ENCODE results near the gene RPL27A. TPM values are rescaled to one million over a fixed set of nuclear protein-coding genes. Genes with fewer than 3 reads are reported as not detected.

Gene RPL27A
- total RNA-seq, 4 donors from 2014 or later = 462 to 843 (median 770) TPM

GRCh38 chr11:8713760-8714454 is 31.3 kb downstream of the RPL27A start:
- H3K9me3 ChIP-seq = no peaks in the 10 kb centered on the region
- intact Hi-C loops (cut with DNase I; ENCODE audit: low total_unique reads) = no loop called here
- in situ Hi-C loops (cut with MboI; ENCODE audit: low pct_ligation_motif_present in 1 of 4, low pct_unique_long_range_greater_than_20kb in 1 of 4, low sequenced_read_pairs in 3 of 4) = no loop called here
- TF ChIP-seq POLR2A (IDR thresholded peaks at IDR 0.05) (no peak), EP300 (IDR thresholded peaks at IDR 0.05; ENCODE audit: low read depth) (no peak), CTCF (IDR thresholded peaks at IDR 0.05) (no peak), POLR2AphosphoS5 (IDR thresholded peaks at IDR 0.05) (no peak)
- DNase-seq = no peak
- WGBS, 2 donors (ENCODE audit: low coverage in 1 of 2) = 83 to 92% methylated on average over 2 to 8 of the region's 8 CpGs
- H3K27me3 ChIP-seq = no peaks in the 10 kb centered on the region
- peaks cover 23 to 50% (median 33%) of the 10 kb centered on the region in 4 donors for H3K4me1 ChIP-seq
- H3K36me3 ChIP-seq = peaks cover 0 to 14% (median 7%) of the 10 kb centered on the region in 4 donors
- H3K4me3 ChIP-seq = no peak overlapping the region
- H3K27ac ChIP-seq = peak overlapping the region; percentile 81 to 93 (median 90)

GRCh38 chr11:8714622-8715225 is 32.1 kb downstream of the RPL27A start:
- DNase-seq = no peak
- H3K27me3 ChIP-seq = no peaks in the 10 kb centered on the region
- intact Hi-C loops (cut with DNase I; ENCODE audit: low total_unique reads) (no loop called here), in situ Hi-C loops (cut with MboI; ENCODE audit: low pct_ligation_motif_present in 1 of 4, low pct_unique_long_range_greater_than_20kb in 1 of 4, low sequenced_read_pairs in 3 of 4) (no loop called here)
- H3K9me3 ChIP-seq = no peaks in the 10 kb centered on the region
- TF ChIP-seq CTCF (IDR thresholded peaks at IDR 0.05) (no peak), POLR2AphosphoS5 (IDR thresholded peaks at IDR 0.05) (no peak), POLR2A (IDR thresholded peaks at IDR 0.05) (no peak), EP300 (IDR thresholded peaks at IDR 0.05; ENCODE audit: low read depth) (no peak)
- peaks cover 0 to 14% (median 7%) of the 10 kb centered on the region in 4 donors for H3K36me3 ChIP-seq
- peaks cover 25 to 53% (median 34%) of the 10 kb centered on the region in 4 donors for H3K4me1 ChIP-seq
- 77% methylated on average over 4 of the region's 4 CpGs; no CpG with 5 or more reads in 1 of the 2 donors for whole genome bisulfite sequencing, 2 donors (ENCODE audit: low coverage in 1 of 2)
- peak overlapping the region; percentile 81 to 93 (median 90) for H3K27ac ChIP-seq
- H3K4me3 ChIP-seq = no peak overlapping the region

- no peak for DNase-seq
- Histone ChIP-seq H3K9me3 (no peaks in the 10 kb centered on the region), H3K27me3 (no peaks in the 10 kb centered on the region), H3K27ac (peak overlapping the region; percentile 81 to 93 (median 90)), H3K36me3 (peaks cover 0 to 14% (median 7%) of the 10 kb centered on the region in 4 donors), H3K4me3 (no peak overlapping the region), H3K4me1 (peaks cover 28 to 57% (median 40%) of the 10 kb centered on the region in 4 donors)
- 91% methylated on average over 15 of the region's 15 CpGs; no CpG with 5 or more reads in 1 of the 2 donors for WGBS, 2 donors (ENCODE audit: low coverage in 1 of 2)
- intact Hi-C loops (cut with DNase I; ENCODE audit: low total_unique reads) (no loop called here), in situ Hi-C loops (cut with MboI; ENCODE audit: low pct_ligation_motif_present in 1 of 4, low pct_unique_long_range_greater_than_20kb in 1 of 4, low sequenced_read_pairs in 3 of 4) (no loop called here)
- TF ChIP-seq POLR2A (IDR thresholded peaks at IDR 0.05) = no peak
- no peak for TF ChIP-seq CTCF (IDR thresholded peaks at IDR 0.05)
- TF ChIP-seq POLR2AphosphoS5 (IDR thresholded peaks at IDR 0.05) = no peak
- TF ChIP-seq EP300 (IDR thresholded peaks at IDR 0.05; ENCODE audit: low read depth) = no peak
Measured at GRCh38 chr11:8715501-8715900, 32.9 kb downstream of the RPL27A start.

- 71% methylated on average over 9 of the region's 9 CpGs; no CpG with 5 or more reads in 1 of the 2 donors for WGBS, 2 donors (ENCODE audit: low coverage in 1 of 2)
- Histone ChIP-seq H3K4me3 (no peak overlapping the region), H3K27me3 (no peaks in the 10 kb centered on the region), H3K4me1 (peaks cover 46 to 77% (median 60%) of the 10 kb centered on the region in 4 donors), H3K36me3 (peaks cover 0 to 14% (median 4%) of the 10 kb centered on the region in 4 donors), H3K27ac (peak overlapping the region; percentile 81 to 93 (median 90)), H3K9me3 (no peaks in the 10 kb centered on the region)
- no peak for DNase-seq
- intact Hi-C loops (cut with DNase I; ENCODE audit: low total_unique reads) (no loop called here), in situ Hi-C loops (cut with MboI; ENCODE audit: low pct_ligation_motif_present in 1 of 4, low pct_unique_long_range_greater_than_20kb in 1 of 4, low sequenced_read_pairs in 3 of 4) (no loop called here)
- TF ChIP-seq CTCF (IDR thresholded peaks at IDR 0.05) (no peak), POLR2A (IDR thresholded peaks at IDR 0.05) (no peak), EP300 (IDR thresholded peaks at IDR 0.05; ENCODE audit: low read depth) (no peak), POLR2AphosphoS5 (IDR thresholded peaks at IDR 0.05) (no peak)
Measured at GRCh38 chr11:8717544-8717875, 34.9 kb downstream of the RPL27A start.

Measured in transverse colon (tissue), 4 donors.